Urinary bladder (tissue), 4 donors: ENCODE measurements around the gene ATP4B. TPM values are rescaled to one million over a fixed set of nuclear protein-coding genes. Genes with fewer than 3 reads are reported as not detected.

Source experiments
- DNase-seq: peaks from one replicate; pipeline ENCODE4 v3.0.0-alpha.2; 2015; ENCODE audit errors: extremely low spot score
- H3K27ac ChIP-seq: one replicate; pipeline ENCODE4 v1.5.1; 2013; ENCODE audit warnings: low read depth, mild to moderate bottlenecking, moderate library complexity
- H3K36me3 ChIP-seq: one replicate; pipeline ENCODE4 v1.6.1; 2013; ENCODE audit warnings: mild to moderate bottlenecking, moderate library complexity; ENCODE audit not compliant: insufficient read depth
- H3K4me1 ChIP-seq: one replicate; pipeline ENCODE4 v1.6.1; 2013; ENCODE audit warnings: mild to moderate bottlenecking, moderate library complexity; ENCODE audit not compliant: insufficient read depth
- H3K4me3 ChIP-seq: one replicate; pipeline ENCODE4 v1.5.1; 2013; ENCODE audit warnings: low read depth, low read length
- WGBS: extraction: QIAGEN DNeasy Blood & Tissue Kit; methylation state at CpG from one replicate; pipeline ENCODE4 v1.1.7; 2013; 5-methylcytosine and 5-hydroxymethylcytosine counted together
- polyA plus RNA-seq: library from polyadenylated mRNA; stranded (reverse); fragments of 200-250 nt; gene quantifications from one replicate; pipeline ENCODE4 v1.2.3, GENCODE V29; 2013
- total RNA-seq: library from RNA; depleted of rRNA; stranded (reverse); fragments of >200 nt; gene quantifications from one replicate; pipeline ENCODE4 v1.2.3, GENCODE V29; 2014
- donor health status: healthy with polysubstance abuse.
- donor health status: healthy.

Gene ATP4B
- total and polyA plus RNA-seq, 2 donors, result not detected

- WGBS, result 90% methylated on average over 7 of the region's 7 CpGs
- Histone ChIP-seq H3K4me1 (no peaks in the 10 kb centered on the region), H3K27ac (no peak overlapping the region), H3K36me3 (peaks cover 8% of the 10 kb centered on the region), H3K4me3 (no peak overlapping the region)
- DNase-seq, result no peak
These were observed 16.6 kb downstream of the ATP4B start for GRCh38 chr13:113641426-113641825.

GRCh38 chr13:113639616-113640262 is 18.3 kb downstream of the ATP4B start:
- DNase-seq, result no peak
- H3K27ac ChIP-seq, result no peak overlapping the region
- 90% methylated on average over 27 of the region's 27 CpGs for WGBS
- H3K4me3 ChIP-seq, result no peak overlapping the region
- no peaks in the 10 kb centered on the region for H3K4me1 ChIP-seq
- H3K36me3 ChIP-seq, result peaks cover 8% of the 10 kb centered on the region

GRCh38 chr13:113638806-113639205 is 19.2 kb downstream of the ATP4B start:
- WGBS, result 89% methylated on average over 8 of the region's 8 CpGs
- no peak overlapping the region for H3K27ac ChIP-seq
- no peak overlapping the region for H3K4me3 ChIP-seq
- H3K4me1 ChIP-seq, result no peaks in the 10 kb centered on the region
- no peak for DNase-seq
- peaks cover 8% of the 10 kb centered on the region for H3K36me3 ChIP-seq

- H3K27ac ChIP-seq, result no peak overlapping the region
- H3K4me3 ChIP-seq, result no peak overlapping the region
- no peak for DNase-seq
- no peaks in the 10 kb centered on the region for H3K4me1 ChIP-seq
- 97% methylated on average over 37 of the region's 37 CpGs for WGBS
- peaks cover 8% of the 10 kb centered on the region for H3K36me3 ChIP-seq
These were observed 19.7 kb downstream of the ATP4B start for GRCh38 chr13:113638173-113638746.

- no peak overlapping the region for H3K4me3 ChIP-seq
- H3K27ac ChIP-seq, result no peak overlapping the region
- H3K4me1 ChIP-seq, result no peaks in the 10 kb centered on the region
- DNase-seq, result no peak
- WGBS, result 94% methylated on average over 30 of the region's 30 CpGs
- peaks cover 8% of the 10 kb centered on the region for H3K36me3 ChIP-seq
These were observed 20.5 kb downstream of the ATP4B start for GRCh38 chr13:113637262-113638160.

- Histone ChIP-seq H3K27ac (no peak overlapping the region), H3K4me3 (no peak overlapping the region), H3K4me1 (no peaks in the 10 kb centered on the region), H3K36me3 (peaks cover 8% of the 10 kb centered on the region)
- WGBS, result 93% methylated on average over 24 of the region's 24 CpGs
- DNase-seq, result no peak
These were observed 21.6 kb downstream of the ATP4B start for GRCh38 chr13:113636266-113636963.

GRCh38 chr13:113635709-113636108 is 22.3 kb downstream of the ATP4B start:
- Histone ChIP-seq H3K36me3 (peaks cover 8% of the 10 kb centered on the region), H3K27ac (no peak overlapping the region), H3K4me1 (no peaks in the 10 kb centered on the region), H3K4me3 (no peak overlapping the region)
- no peak for DNase-seq
- 96% methylated on average over 25 of the region's 25 CpGs for WGBS

- no peaks in the 10 kb centered on the region for H3K4me1 ChIP-seq
- H3K27ac ChIP-seq, result no peak overlapping the region
- no peak overlapping the region for H3K4me3 ChIP-seq
- DNase-seq, result no peak
- H3K36me3 ChIP-seq, result peaks cover 8% of the 10 kb centered on the region
- 94% methylated on average over 7 of the region's 7 CpGs for WGBS
These were observed 23.0 kb downstream of the ATP4B start for GRCh38 chr13:113635048-113635420.

- peaks cover 6% of the 10 kb centered on the region for H3K36me3 ChIP-seq
These were observed 23.5 kb downstream of the ATP4B start for GRCh38 chr13:113634279-113635047.

GRCh38 chr13:113633485-113633873 is 24.5 kb downstream of the ATP4B start:
- H3K36me3 ChIP-seq, result peaks cover 6% of the 10 kb centered on the region
- WGBS, result 97% methylated on average over 18 of the region's 18 CpGs

More at GRCh38 chr13:113634279-113635047, 23.5 kb downstream of the ATP4B start:
- 96% methylated on average over 16 of the region's 16 CpGs for WGBS
- DNase-seq, result no peak
- Histone ChIP-seq H3K4me1 (no peaks in the 10 kb centered on the region), H3K27ac (no peak overlapping the region), H3K4me3 (no peak overlapping the region)

GRCh38 chr13:113632706-113633484 is 25.1 kb downstream of the ATP4B start:
- no peak overlapping the region for H3K4me3 ChIP-seq
- 96% methylated on average over 38 of the region's 38 CpGs for WGBS
- DNase-seq, result no peak
- H3K27ac ChIP-seq, result no peak overlapping the region
- H3K4me1 ChIP-seq, result no peaks in the 10 kb centered on the region
- peaks cover 6% of the 10 kb centered on the region for H3K36me3 ChIP-seq

More at GRCh38 chr13:113633485-113633873, 24.5 kb downstream of the ATP4B start:
- H3K27ac ChIP-seq, result no peak overlapping the region
- no peak for DNase-seq
- no peaks in the 10 kb centered on the region for H3K4me1 ChIP-seq
- H3K4me3 ChIP-seq, result no peak overlapping the region

- H3K4me3 ChIP-seq, result no peak overlapping the region
- WGBS, result 95% methylated on average over 42 of the region's 42 CpGs
- no peaks in the 10 kb centered on the region for H3K4me1 ChIP-seq
- peaks cover under 1% of the 10 kb centered on the region for H3K36me3 ChIP-seq
- H3K27ac ChIP-seq, result no peak overlapping the region
- no peak for DNase-seq
These were observed 26.5 kb downstream of the ATP4B start for GRCh38 chr13:113631341-113632095.
